Neuron (in vitro differentiated cells): ENCODE measurements around the gene TMEM131L.
"Not testable (repeated sequence)": the region's sequence is repeated elsewhere in the genome, so short reads cannot be mapped to it uniquely, and the experiment has no call there.

ENCODE experiments used
- H2AFZ ChIP-seq: one replicate; pipeline ENCODE4 v1.6.1; 2013; ENCODE audit warnings: low read depth, mild to moderate bottlenecking, inconsistent platforms, low read length, moderate library complexity
- H3K27me3 ChIP-seq: one replicate; pipeline ENCODE4 v1.6.1; 2013; ENCODE audit warnings: low read length; ENCODE audit not compliant: insufficient read depth
- H3K36me3 ChIP-seq: one replicate; pipeline ENCODE4 v1.6.1; 2013; ENCODE audit warnings: low read length; ENCODE audit not compliant: insufficient read depth
- H3K4me1 ChIP-seq: one replicate; pipeline ENCODE4 v1.6.1; 2013; ENCODE audit warnings: low read length; ENCODE audit not compliant: insufficient read depth
- H3K4me3 ChIP-seq: 2 replicates; pipeline ENCODE4 v1.5.1; 2013; ENCODE audit warnings: mild to moderate bottlenecking, low read length, moderate library complexity
- H3K9me3 ChIP-seq: one replicate; pipeline ENCODE4 v1.6.1; 2013; ENCODE audit warnings: low read length

Gene TMEM131L

GRCh38 chr4:153585026-153585425 is 118.9 kb downstream of the TMEM131L start:
- Histone ChIP-seq H3K36me3 (peaks cover 48% of the 10 kb centered on the region), H3K4me1 (peaks cover 7% of the 10 kb centered on the region), H2AFZ (no peak overlapping the region), H3K9me3 (peaks cover 2% of the 10 kb centered on the region), H3K27me3 (no peaks in the 10 kb centered on the region), H3K4me3 (no peak overlapping the region)

- H3K4me1 ChIP-seq, result no peaks in the 10 kb centered on the region
- H3K27me3 ChIP-seq, result no peaks in the 10 kb centered on the region
- no peak overlapping the region for H2AFZ ChIP-seq
- no peak overlapping the region for H3K4me3 ChIP-seq
- H3K36me3 ChIP-seq, result peaks cover 65% of the 10 kb centered on the region
- H3K9me3 ChIP-seq, result peaks cover 2% of the 10 kb centered on the region
Observed at GRCh38 chr4:153589703-153590595, 123.8 kb downstream of the TMEM131L start.

GRCh38 chr4:153591441-153591840 is 125.3 kb downstream of the TMEM131L start:
- Histone ChIP-seq H3K9me3 (peaks cover 2% of the 10 kb centered on the region), H3K36me3 (peaks cover 67% of the 10 kb centered on the region), H3K4me1 (no peaks in the 10 kb centered on the region), H3K27me3 (no peaks in the 10 kb centered on the region), H3K4me3 (no peak overlapping the region), H2AFZ (no peak overlapping the region)

- H3K9me3 ChIP-seq, result peaks cover 2% of the 10 kb centered on the region
- no peak overlapping the region for H3K4me3 ChIP-seq
- no peaks in the 10 kb centered on the region for H3K27me3 ChIP-seq
- peaks cover 69% of the 10 kb centered on the region for H3K36me3 ChIP-seq
- H3K4me1 ChIP-seq, result no peaks in the 10 kb centered on the region
- no peak overlapping the region for H2AFZ ChIP-seq
Observed at GRCh38 chr4:153592064-153592463, 125.9 kb downstream of the TMEM131L start.

GRCh38 chr4:153593161-153593560 is 127.0 kb downstream of the TMEM131L start:
- H3K9me3 ChIP-seq, result peaks cover 2% of the 10 kb centered on the region
- no peaks in the 10 kb centered on the region for H3K4me1 ChIP-seq
- no peak overlapping the region for H3K4me3 ChIP-seq
- H3K27me3 ChIP-seq, result no peaks in the 10 kb centered on the region
- H3K36me3 ChIP-seq, result peaks cover 76% of the 10 kb centered on the region
- H2AFZ ChIP-seq, result no peak overlapping the region

- Histone ChIP-seq H3K36me3 (peaks cover 72% of the 10 kb centered on the region), H2AFZ (no peak overlapping the region), H3K9me3 (peaks cover 3% of the 10 kb centered on the region), H3K27me3 (no peaks in the 10 kb centered on the region), H3K4me1 (no peaks in the 10 kb centered on the region), H3K4me3 (no peak overlapping the region)
Observed at GRCh38 chr4:153594210-153594609, 128.1 kb downstream of the TMEM131L start.

- Histone ChIP-seq H3K4me3 (no peak overlapping the region), H3K4me1 (no peaks in the 10 kb centered on the region), H3K27me3 (no peaks in the 10 kb centered on the region), H2AFZ (no peak overlapping the region), H3K36me3 (peaks cover 66% of the 10 kb centered on the region), H3K9me3 (peaks cover 4% of the 10 kb centered on the region)
Observed at GRCh38 chr4:153595894-153596601, 129.9 kb downstream of the TMEM131L start.

- Histone ChIP-seq H3K4me1 (no peaks in the 10 kb centered on the region), H3K9me3 (peaks cover 4% of the 10 kb centered on the region), H3K36me3 (peaks cover 71% of the 10 kb centered on the region), H3K4me3 (no peak overlapping the region), H2AFZ (no peak overlapping the region), H3K27me3 (no peaks in the 10 kb centered on the region)
Observed at GRCh38 chr4:153602758-153603157, 136.6 kb downstream of the TMEM131L start.

- Histone ChIP-seq H3K4me1 (no peaks in the 10 kb centered on the region), H3K9me3 (peaks cover 4% of the 10 kb centered on the region), H3K27me3 (no peaks in the 10 kb centered on the region), H2AFZ (no peak overlapping the region), H3K4me3 (no peak overlapping the region), H3K36me3 (peaks cover 67% of the 10 kb centered on the region)
Observed at GRCh38 chr4:153603258-153603657, 137.1 kb downstream of the TMEM131L start.

GRCh38 chr4:153603835-153604234 is 137.7 kb downstream of the TMEM131L start:
- Histone ChIP-seq H3K4me3 (no peak overlapping the region), H2AFZ (no peak overlapping the region), H3K27me3 (no peaks in the 10 kb centered on the region), H3K4me1 (no peaks in the 10 kb centered on the region), H3K36me3 (peaks cover 69% of the 10 kb centered on the region), H3K9me3 (peaks cover 4% of the 10 kb centered on the region)

- H3K4me3 ChIP-seq, H3K27me3 ChIP-seq, H2AFZ ChIP-seq, H3K9me3 ChIP-seq, H3K4me1 ChIP-seq: not testable (repeated sequence)
- H3K36me3 ChIP-seq, result peaks cover 50% of the 10 kb centered on the region
Observed at GRCh38 chr4:153609070-153609469, 142.9 kb downstream of the TMEM131L start.

GRCh38 chr4:153610623-153611376 is 144.6 kb downstream of the TMEM131L start:
- Histone ChIP-seq H3K4me3 (no peak overlapping the region), H3K27me3 (no peaks in the 10 kb centered on the region), H3K4me1 (no peaks in the 10 kb centered on the region), H2AFZ (no peak overlapping the region), H3K9me3 (peaks cover 10% of the 10 kb centered on the region), H3K36me3 (peaks cover 51% of the 10 kb centered on the region)

GRCh38 chr4:153611679-153612078 is 145.5 kb downstream of the TMEM131L start:
- no peaks in the 10 kb centered on the region for H3K4me1 ChIP-seq
- H3K4me3 ChIP-seq, result no peak overlapping the region
- H3K36me3 ChIP-seq, result peaks cover 49% of the 10 kb centered on the region
- H2AFZ ChIP-seq, result no peak overlapping the region
- peaks cover 12% of the 10 kb centered on the region for H3K9me3 ChIP-seq
- H3K27me3 ChIP-seq, result no peaks in the 10 kb centered on the region
